Karpas-422 (cell line): ENCODE results near the gene CLK2. TPM values are rescaled to one million over a fixed set of nuclear protein-coding genes. Genes with fewer than 3 reads are reported as not detected.
A peak's percentile ranks its signal among the peaks of the same experiment; 100 is the strongest.

ENCODE experiments used
- DNase-seq: peaks from one replicate; pipeline ENCODE4 v3.0.0-alpha.2; 2015
- H2AFZ ChIP-seq: fragments of 200-600 bp; sonication (generic); 2 replicates; pipeline ENCODE4 v1.6.1; 2014; ENCODE audit warnings: antibody characterized with exemption, low read length, mixed read lengths
- H3K27ac ChIP-seq: fragments of 200-600 bp; sonication (generic); 2 replicates; pipeline ENCODE4 v1.5.1; 2014; ENCODE audit warnings: mild to moderate bottlenecking, low read length, moderate library complexity
- H3K27me3 ChIP-seq: fragments of 200-600 bp; sonication (generic); 2 replicates; pipeline ENCODE4 v1.6.1; 2014; ENCODE audit warnings: low read length, mixed read lengths
- H3K36me3 ChIP-seq: fragments of 200-600 bp; sonication (generic); 2 replicates; pipeline ENCODE4 v1.6.1; 2014; ENCODE audit warnings: low read length, mixed read lengths; ENCODE audit not compliant: insufficient read depth
- H3K4me1 ChIP-seq: fragments of 200-600 bp; sonication (generic); 2 replicates; pipeline ENCODE4 v1.6.1; 2014; ENCODE audit warnings: mild to moderate bottlenecking, low read length, mixed read lengths
- H3K4me2 ChIP-seq: fragments of 200-600 bp; sonication (generic); 2 replicates; pipeline ENCODE4 v1.6.1; 2014; ENCODE audit warnings: low read length, low read depth, mild to moderate bottlenecking; ENCODE audit not compliant: poor library complexity, severe bottlenecking
- H3K4me3 ChIP-seq: fragments of 200-600 bp; sonication (generic); 2 replicates; pipeline ENCODE4 v1.5.1; 2014; ENCODE audit warnings: mild to moderate bottlenecking, antibody characterized with exemption, low read length, mixed read lengths
- H3K79me2 ChIP-seq: fragments of 200-600 bp; sonication (generic); 2 replicates; pipeline ENCODE4 v1.6.1; 2014; ENCODE audit warnings: mild to moderate bottlenecking, low read length, mixed read lengths
- H3K9ac ChIP-seq: fragments of 200-600 bp; sonication (generic); 2 replicates; pipeline ENCODE4 v1.6.0; 2014; ENCODE audit warnings: low read length
- H3K9me2 ChIP-seq: fragments of 200-600 bp; sonication (generic), shearing (Covaris generic); replicated peaks from 2 replicates; pipeline ENCODE4 v1.6.0; 2014; ENCODE audit warnings: mild to moderate bottlenecking, low read length, moderate library complexity; ENCODE audit not compliant: insufficient read depth
- H3K9me3 ChIP-seq: fragments of 300-700, 200-600 bp; sonication (generic); 2 replicates; pipeline ENCODE4 v1.6.1; 2014; ENCODE audit warnings: low read length, mixed read lengths
- H4K20me1 ChIP-seq: fragments of 200-600 bp; sonication (generic); 2 replicates; pipeline ENCODE4 v1.6.1; 2014; ENCODE audit warnings: mild to moderate bottlenecking, antibody characterized with exemption, low read length, low read depth; ENCODE audit not compliant: insufficient read depth
- total RNA-seq: library from RNA; depleted of rRNA; stranded (reverse); fragments of >200 nt; shearing (Covaris generic); gene quantifications from 2 replicates; pipeline ENCODE4 v1.2.3, GENCODE V29; 2014; ENCODE audit warnings: low replicate concordance

Gene CLK2
- total RNA-seq, 1 experiment from 2014 or later: 78.7 TPM

DNA sequence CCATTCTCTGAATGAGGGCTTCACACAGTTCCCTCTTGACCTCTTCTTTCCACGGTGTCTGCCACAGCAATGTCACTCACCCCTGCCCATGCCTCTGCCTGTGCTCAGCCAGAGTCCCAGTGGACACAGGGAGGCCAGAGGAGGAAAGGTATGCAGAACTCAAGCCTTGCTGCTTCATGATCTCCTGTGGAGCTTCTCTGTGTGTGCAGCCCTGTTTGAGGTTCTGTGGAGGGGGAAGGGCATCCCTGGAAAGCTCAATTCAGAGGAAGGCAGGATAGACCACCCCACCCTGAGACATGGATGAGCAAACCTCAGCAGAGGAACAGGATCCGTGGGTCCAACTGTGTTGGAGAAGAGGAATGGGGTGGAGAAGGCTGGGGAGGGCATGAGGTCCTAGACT is 6.0 kb upstream of the CLK2 start:
- H3K9me3 ChIP-seq: no peaks in the 10 kb centered on the region
- no peak overlapping the region for H3K9ac ChIP-seq
- H3K4me3 ChIP-seq: no peak overlapping the region
- H3K4me1 ChIP-seq: peaks cover 28% of the 10 kb centered on the region
- DNase-seq: no peak
- no peaks in the 10 kb centered on the region for H3K36me3 ChIP-seq
- peak overlapping the region; percentile 91 for H3K4me2 ChIP-seq
- no peaks in the 10 kb centered on the region for H3K79me2 ChIP-seq
- no peak overlapping the region for H2AFZ ChIP-seq
- no peaks in the 10 kb centered on the region for H3K9me2 ChIP-seq
- H4K20me1 ChIP-seq: no peaks in the 10 kb centered on the region
- H3K27me3 ChIP-seq: no peaks in the 10 kb centered on the region
- no peak overlapping the region for H3K27ac ChIP-seq

DNA sequence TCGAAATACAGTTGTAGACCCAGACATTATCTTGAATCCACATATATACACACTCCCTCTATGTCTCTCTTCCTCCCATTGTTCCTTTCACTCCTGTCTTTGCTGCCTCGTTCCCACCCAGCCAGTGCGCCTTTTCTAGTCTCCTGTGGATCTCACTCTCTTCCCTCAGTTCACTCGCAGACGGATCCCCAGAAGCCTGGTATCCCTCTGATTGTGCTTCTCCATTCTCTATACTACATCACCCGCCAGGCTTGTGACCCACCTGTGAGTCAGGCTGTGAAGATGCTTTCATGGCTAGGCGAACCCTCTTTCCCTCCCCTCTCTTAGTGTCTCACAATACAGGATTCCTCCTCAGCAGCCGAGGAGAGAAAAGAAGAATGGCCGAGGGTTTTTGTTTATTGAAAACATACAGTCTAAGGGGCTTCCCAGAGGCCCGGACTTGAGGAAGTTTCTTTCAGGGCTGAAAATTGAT is 5.4 kb upstream of the CLK2 start:
- no peaks in the 10 kb centered on the region for H3K27me3 ChIP-seq
- peak overlapping the region; percentile 76; the same call in 1 of the 2 replicates for H3K4me3 ChIP-seq
- H3K4me2 ChIP-seq: peak overlapping the region; percentile 91
- peak overlapping the region; percentile 76; the same call in 1 of the 2 replicates for H3K9ac ChIP-seq
- H3K4me1 ChIP-seq: peaks cover 30% of the 10 kb centered on the region
- H2AFZ ChIP-seq: no peak overlapping the region
- peaks cover 2% of the 10 kb centered on the region; the same call in 1 of the 2 replicates for H3K79me2 ChIP-seq
- DNase-seq: no peak
- H3K36me3 ChIP-seq: no peaks in the 10 kb centered on the region
- H3K9me2 ChIP-seq: no peaks in the 10 kb centered on the region
- no peaks in the 10 kb centered on the region for H4K20me1 ChIP-seq
- no peaks in the 10 kb centered on the region for H3K9me3 ChIP-seq
- no peak overlapping the region for H3K27ac ChIP-seq

DNA sequence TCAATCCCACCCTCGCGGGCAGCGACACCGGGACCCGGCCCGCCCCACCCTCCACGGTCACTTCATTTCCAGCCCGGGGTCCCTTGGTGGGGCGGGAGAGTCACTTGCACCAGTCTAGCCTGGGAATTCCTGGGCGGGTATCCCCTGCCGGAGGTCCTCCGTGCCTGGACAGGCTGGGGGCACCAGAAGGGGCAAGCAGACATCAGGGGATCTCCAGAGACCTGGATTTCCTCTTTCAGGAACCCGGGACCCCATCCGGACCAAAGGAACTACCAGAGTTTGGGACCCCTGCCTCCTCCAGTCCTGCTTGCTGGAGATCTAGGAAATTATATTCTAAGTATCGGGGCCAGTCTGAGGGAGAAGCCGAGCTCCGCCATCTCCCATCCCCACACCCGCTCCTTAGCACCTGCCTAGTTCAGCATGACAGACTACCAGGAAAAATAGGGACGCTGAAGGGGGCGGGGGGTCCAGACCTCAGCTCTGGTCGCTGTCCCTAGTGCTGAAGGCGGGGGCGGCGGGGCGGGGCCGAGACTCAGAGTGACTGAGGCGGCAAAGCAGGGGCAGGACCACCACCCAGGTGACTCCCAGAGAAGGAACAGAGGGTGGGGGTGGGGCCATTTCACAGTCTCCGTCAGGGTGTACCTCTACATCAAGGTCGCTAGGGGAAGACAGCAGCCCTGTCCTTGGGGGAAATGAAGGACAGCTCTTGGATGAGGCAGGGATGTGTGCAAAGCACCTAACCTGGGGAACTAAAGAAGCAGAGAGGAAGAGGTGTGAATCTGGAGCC is 4.8 kb upstream of the CLK2 start:
- H3K4me2 ChIP-seq: peak overlapping the region; percentile 91
- H2AFZ ChIP-seq: 0 out of 2 replicates have a peak overlapping the region, but pooled peaks have one; percentile 72
- DNase-seq: peak; percentile 83
- H4K20me1 ChIP-seq: no peaks in the 10 kb centered on the region
- no peak overlapping the region for H3K27ac ChIP-seq
- H3K79me2 ChIP-seq: peaks cover 7% of the 10 kb centered on the region
- H3K4me1 ChIP-seq: peaks cover 29% of the 10 kb centered on the region
- peak overlapping the region; percentile 76 for H3K9ac ChIP-seq
- H3K36me3 ChIP-seq: no peaks in the 10 kb centered on the region
- H3K9me2 ChIP-seq: no peaks in the 10 kb centered on the region
- H3K4me3 ChIP-seq: peak overlapping the region; percentile 76
- H3K9me3 ChIP-seq: no peaks in the 10 kb centered on the region
- no peaks in the 10 kb centered on the region for H3K27me3 ChIP-seq

DNA sequence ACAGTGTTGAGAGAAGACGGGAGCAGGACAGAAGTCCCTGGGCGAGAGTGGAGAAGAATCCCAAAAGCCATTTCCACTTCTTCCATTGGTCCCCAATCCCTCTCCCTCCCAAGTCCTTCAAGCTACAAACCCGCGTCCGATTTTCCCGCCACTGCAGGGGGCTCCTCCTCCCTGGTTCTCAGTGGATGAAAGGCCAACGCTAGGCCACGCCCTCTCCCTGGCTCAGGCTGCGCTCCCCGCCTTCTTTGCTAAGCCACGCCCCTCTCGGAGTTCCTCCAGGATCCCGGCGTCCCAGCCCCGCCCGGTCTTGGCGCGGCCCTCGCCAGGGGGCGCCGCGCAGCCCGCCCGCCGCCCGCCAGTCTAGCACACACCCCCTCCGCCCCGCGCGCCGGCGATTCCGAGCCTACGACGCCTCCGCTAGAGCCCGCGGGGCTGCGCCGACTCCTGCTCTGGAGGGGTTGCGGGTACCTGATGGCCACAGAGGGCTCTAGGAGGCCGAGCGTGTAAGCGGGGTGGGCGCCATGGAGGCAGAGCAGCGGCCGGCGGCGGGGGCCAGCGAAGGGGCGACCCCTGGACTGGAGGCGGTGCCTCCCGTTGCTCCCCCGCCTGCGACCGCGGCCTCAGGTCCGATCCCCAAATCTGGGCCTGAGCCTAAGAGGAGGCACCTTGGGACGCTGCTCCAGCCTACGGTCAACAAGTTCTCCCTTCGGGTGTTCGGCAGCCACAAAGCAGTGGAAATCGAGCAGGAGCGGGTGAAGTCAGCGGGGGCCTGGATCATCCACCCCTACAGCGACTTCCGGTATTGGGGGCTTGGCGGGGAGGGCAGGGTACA is 4.0 kb upstream of the CLK2 start, which contains the start of gene HCN3:
HCN3 (plus strand) TSS at position 394 of the 832 bp plus-strand sequence; CDS start at position 522, 128 bp downstream.
- H3K4me2 ChIP-seq: peak within 1 kb of the TSS; percentile 91
- peak within 1 kb of the TSS; percentile 76 for H3K4me3 ChIP-seq
- peaks cover 2% of the 10 kb centered on the region; the same call in 1 of the 2 replicates for H4K20me1 ChIP-seq
- H3K79me2 ChIP-seq: peaks cover 15% of the 10 kb centered on the region
- H2AFZ ChIP-seq: peak within 1 kb of the TSS; percentile 72; the same call in 1 of the 2 replicates
- no peaks in the 10 kb centered on the region for H3K36me3 ChIP-seq
- H3K4me1 ChIP-seq: peaks cover 29% of the 10 kb centered on the region
- H3K9me3 ChIP-seq: no peaks in the 10 kb centered on the region
- H3K9ac ChIP-seq: peak within 1 kb of the TSS; percentile 76
- no peaks in the 10 kb centered on the region for H3K27me3 ChIP-seq
- H3K9me2 ChIP-seq: no peaks in the 10 kb centered on the region
- peak; percentile 98 for DNase-seq
- no peak within 1 kb of the TSS for H3K27ac ChIP-seq

DNA sequence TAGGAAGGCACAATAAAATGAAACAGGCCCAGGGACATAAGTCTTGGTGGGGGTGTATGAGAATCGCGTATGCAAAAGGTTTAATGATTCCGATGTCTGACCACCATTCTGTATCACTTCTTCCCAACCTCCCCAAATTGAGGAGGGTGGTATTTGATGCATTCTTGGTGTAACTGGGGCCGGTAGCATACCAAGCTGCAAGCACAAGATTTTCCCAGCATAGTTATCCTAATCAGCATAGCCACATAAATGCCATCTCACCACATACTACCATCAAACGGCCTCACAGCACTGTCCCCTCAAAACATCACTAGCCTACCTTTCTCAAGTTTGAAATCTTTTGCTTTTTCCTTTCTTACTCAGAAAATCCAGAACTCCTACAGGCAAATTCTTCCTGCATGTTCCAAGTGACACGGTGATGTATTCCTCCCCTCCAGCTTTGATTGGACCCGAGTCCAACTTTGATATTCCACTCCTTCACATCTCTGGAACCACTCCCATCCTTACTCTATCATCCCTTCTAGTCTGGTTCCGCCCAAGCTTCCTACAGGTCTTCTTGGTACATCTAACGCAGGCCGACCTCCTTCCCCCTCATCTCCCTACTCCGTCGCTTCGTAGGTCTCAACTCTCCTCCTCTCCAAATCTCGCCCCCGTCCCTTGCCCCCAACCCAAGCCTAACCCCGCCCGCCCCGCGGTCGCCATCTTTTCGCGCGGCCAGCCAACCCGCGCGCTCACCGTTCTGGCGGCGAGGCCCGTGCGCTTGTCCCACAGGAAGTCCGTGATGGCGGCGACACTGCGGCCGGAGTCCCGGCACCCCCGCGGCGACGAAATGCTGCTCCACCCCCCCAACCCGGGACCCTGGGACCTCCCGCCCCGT is 600 bp downstream of the CLK2 start:
- H3K9me3 ChIP-seq: no peaks in the 10 kb centered on the region
- H3K4me2 ChIP-seq: peak overlapping the region; percentile 77
- DNase-seq: peak; percentile 82
- peaks cover 29% of the 10 kb centered on the region for H3K36me3 ChIP-seq
- peaks cover 21% of the 10 kb centered on the region for H3K4me1 ChIP-seq
- H3K9me2 ChIP-seq: no peaks in the 10 kb centered on the region
- H3K79me2 ChIP-seq: peaks cover 32% of the 10 kb centered on the region
- peak overlapping the region; percentile 72 for H3K4me3 ChIP-seq
- H3K27me3 ChIP-seq: no peaks in the 10 kb centered on the region
- no peak overlapping the region for H2AFZ ChIP-seq
- H4K20me1 ChIP-seq: peaks cover 8% of the 10 kb centered on the region; the same call in 1 of the 2 replicates
- peak overlapping the region; percentile 78 for H3K27ac ChIP-seq
- H3K9ac ChIP-seq: peak overlapping the region; percentile 76

DNA sequence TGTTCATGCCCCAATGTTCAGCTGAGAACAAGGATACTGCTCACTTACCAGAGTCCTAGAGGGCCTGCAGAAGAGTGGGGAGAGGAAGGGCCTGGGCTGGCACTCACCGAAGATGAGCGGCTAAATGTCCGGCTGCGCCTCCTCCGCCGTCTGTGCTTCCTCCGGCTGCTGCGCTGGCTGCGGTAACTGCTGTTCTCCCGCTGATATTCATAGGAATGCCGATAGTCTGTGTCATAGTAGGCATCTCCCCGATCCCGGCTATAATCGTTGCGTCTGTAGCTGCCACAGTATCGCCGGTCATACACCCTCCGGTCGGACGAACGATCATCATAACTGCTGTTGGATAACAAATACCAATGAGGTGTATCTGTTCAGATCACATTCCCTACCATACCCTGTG is 3.9 kb downstream of the CLK2 start:
- Histone ChIP-seq H3K9me3 (no peaks in the 10 kb centered on the region), H3K27me3 (no peaks in the 10 kb centered on the region), H3K36me3 (peaks cover 49% of the 10 kb centered on the region), H3K4me3 (no peak overlapping the region), H3K27ac (no peak overlapping the region), H2AFZ (no peak overlapping the region), H3K4me1 (peaks cover 17% of the 10 kb centered on the region), H3K79me2 (peaks cover 32% of the 10 kb centered on the region), H4K20me1 (peaks cover 8% of the 10 kb centered on the region; the same call in 1 of the 2 replicates), H3K4me2 (no peak overlapping the region), H3K9ac (no peak overlapping the region), H3K9me2 (no peaks in the 10 kb centered on the region)
- DNase-seq: no peak

DNA sequence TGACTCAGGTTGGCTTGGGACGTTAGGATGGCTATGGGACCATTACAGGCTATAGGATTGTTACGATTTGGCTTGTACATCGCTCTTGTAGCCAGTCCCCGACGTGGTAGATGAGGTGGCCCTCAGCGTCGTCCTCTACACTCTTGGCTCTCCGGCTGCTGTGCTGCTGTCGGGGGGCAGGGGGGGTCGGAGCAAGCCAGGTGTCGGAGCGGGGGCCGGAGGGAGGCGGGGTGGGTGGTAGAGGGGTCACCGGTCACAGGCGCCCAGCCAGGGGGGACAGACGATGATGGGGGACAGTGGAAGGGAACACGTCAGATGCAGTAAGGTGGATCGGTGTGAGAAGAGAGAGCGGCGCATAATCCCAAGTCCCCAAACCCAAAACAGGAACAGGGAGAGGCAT is 4.7 kb downstream of the CLK2 start:
- no peaks in the 10 kb centered on the region for H3K9me3 ChIP-seq
- H3K9me2 ChIP-seq: no peaks in the 10 kb centered on the region
- H3K9ac ChIP-seq: no peak overlapping the region
- H3K79me2 ChIP-seq: peaks cover 30% of the 10 kb centered on the region
- no peak overlapping the region for H3K4me2 ChIP-seq
- no peak for DNase-seq
- no peak overlapping the region for H3K4me3 ChIP-seq
- peaks cover 8% of the 10 kb centered on the region; the same call in 1 of the 2 replicates for H4K20me1 ChIP-seq
- no peaks in the 10 kb centered on the region for H3K27me3 ChIP-seq
- H3K27ac ChIP-seq: no peak overlapping the region
- peaks cover 56% of the 10 kb centered on the region for H3K36me3 ChIP-seq
- H2AFZ ChIP-seq: no peak overlapping the region
- H3K4me1 ChIP-seq: peaks cover 13% of the 10 kb centered on the region
